Embryonic facial prominence (tissue), 1 donor: ENCODE measurements around the gene OSMR.
"Not testable (repeated sequence)": the region's sequence is repeated elsewhere in the genome, so short reads cannot be mapped to it uniquely, and the experiment has no call there.

Experiments
- DNase-seq: peaks from one replicate; pipeline ENCODE4 v3.0.0-alpha.2; 2016; ENCODE audit errors: extremely low spot score

The OSMR gene

DNA sequence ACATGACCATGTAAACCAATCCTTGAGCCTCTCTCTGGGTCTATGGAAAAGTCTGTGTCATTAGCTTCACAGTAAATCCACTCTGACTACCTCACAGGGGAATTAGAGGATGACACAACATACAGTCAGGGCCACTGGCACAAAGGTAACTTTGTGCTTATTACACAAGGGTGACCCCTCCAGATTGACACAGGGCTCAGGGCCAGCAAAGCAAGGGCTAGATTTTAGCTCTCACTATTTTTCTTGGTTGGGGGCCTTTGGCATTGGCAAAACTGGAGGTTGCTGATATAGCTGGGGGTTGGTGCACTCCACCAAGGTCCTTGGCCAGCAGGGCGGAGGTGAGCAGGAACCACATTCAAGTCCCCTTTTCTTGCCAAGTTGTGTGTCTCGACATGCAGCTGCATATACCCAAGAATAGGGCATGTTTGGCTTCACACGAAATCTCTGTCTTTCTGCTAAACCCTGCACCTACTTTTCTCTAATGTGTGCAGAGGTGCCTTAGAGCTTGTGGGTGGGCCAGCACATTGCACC, 15.2 kb upstream of the OSMR start:
- no peak for DNase-seq

DNA sequence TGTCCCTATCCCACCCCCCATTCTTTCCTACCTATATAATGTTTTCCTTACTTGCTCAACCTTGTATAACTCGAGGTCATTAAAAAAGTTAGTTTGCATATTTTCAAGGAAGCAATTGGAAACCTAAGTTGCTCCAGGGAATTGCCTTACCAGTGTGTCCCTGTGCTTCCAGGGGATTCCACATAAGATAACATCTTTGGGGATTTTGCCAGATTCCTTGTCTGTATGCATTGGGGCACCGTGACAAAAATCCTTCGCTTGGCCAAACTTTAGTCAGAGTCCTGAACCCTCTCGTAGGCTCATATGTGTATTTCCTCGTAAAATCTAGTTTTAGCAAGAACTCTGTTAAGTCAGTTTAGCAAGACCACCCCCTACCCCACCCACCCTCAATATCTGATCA, 14.7 kb upstream of the OSMR start:
- DNase-seq = no peak

- DNase-seq = no peak
Observed at GRCh38 chr5:38831909-38832308, 13.9 kb upstream of the OSMR start.

DNA sequence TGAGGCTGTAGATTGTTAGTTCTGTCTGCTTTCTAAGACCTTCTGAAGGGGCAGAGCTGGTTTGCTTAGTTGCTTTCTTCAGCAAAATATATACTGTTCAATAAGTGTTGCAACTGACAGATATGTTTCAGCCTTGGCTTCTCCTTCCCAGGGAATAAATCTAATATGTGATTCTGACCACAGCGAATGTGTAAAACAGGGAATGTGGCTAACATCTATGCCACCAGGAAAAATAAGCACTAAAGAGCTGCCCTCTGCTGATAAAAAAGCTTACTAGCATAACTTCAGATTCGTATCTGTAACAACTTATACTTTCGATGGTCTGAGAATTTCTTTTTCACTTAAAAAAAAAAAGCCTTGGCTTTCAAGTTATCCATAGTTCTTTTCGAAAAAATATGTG, 13.0 kb upstream of the OSMR start:
- no peak for DNase-seq

DNA sequence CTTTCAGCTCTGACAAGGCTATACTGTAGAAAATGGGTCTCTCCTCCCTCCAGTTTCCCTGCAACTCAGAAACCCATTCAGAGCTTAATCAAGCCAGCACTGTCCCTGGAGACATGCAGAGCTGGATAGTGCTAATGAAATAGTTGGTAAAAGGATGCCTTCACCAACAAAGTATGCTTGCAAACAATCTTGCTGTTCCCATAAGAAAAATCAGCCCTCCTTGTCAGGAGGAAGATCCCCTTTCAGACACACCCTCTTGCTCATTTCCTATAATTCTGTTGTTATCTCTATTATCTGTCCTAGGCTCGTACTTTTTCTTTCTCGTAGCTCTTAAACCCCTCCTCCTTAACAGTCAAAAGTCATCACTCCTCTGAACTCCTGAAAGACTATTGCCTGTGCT, 9.9 kb upstream of the OSMR start:
- DNase-seq = no peak

- DNase-seq = no peak
Observed at GRCh38 chr5:38837416-38837815, 8.4 kb upstream of the OSMR start.

DNA sequence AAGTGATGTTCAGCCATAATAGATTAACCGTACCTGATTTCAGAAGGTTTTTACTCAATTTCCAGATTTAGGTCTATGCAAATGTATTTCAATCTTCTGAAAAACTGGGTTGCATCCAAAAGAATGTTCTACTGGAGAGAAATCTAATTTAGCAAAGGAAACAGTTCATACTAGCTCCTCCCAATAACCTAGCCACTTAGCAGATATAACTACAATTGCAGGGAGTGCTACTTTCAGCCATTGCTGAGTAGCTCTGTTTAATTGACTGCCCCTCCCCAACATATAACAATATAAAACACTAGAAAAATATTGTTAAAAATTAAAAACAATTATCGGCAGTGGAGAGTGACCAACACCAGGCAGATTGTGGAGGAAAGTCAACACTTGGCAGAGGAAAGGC, 7.9 kb upstream of the OSMR start:
- DNase-seq = no peak

DNA sequence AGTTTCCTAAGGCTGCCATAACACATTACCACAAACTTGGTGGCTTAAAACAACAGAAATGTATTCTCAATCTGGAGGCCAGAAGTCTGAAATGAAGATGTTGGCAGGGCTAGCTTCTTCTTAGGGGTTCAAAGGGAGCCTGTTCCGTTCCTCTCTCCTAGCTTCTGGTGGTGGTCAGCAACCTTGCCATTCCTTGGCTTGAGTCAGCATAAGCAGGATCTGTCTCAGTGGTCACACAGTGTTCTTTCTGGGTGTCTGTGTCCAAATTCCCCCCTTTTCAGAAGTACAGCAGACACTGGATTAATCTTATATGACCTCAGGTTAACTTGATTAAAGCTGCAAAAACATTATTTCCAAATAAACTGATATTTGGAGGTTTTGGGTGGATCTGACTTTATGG, 2.1 kb upstream of the OSMR start:
- DNase-seq = no peak

DNA sequence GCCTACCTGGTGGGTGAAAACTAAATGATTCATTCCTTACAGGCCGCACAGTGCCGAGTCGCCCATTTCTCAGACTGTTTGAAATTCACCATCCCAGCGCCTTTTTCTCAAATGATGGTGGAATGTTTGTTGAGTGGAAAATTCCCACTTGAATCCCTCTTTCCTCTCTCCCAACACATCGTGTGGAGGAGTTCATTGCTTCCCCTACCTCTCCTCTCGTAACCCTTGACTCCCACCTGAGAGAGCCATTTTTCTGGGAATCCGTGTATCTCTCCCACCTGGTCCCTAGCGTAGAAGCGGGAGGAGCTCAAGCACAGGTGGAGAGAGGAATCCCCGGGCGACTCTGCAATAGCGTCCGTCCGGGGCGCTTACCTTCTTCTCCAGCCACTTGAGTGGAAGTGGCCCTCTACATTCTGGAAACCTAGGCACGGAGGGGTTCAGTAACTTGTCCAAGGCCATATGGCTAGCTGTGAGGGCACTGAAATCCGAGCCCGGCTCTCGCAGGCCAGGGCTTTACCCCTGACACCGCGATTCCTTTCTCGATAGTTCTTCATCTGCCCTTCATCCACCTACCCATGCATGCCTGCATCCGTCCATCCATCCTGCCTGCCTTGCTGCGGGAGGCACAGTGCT, 683 bp downstream of the OSMR start:
- no peak for DNase-seq

DNA sequence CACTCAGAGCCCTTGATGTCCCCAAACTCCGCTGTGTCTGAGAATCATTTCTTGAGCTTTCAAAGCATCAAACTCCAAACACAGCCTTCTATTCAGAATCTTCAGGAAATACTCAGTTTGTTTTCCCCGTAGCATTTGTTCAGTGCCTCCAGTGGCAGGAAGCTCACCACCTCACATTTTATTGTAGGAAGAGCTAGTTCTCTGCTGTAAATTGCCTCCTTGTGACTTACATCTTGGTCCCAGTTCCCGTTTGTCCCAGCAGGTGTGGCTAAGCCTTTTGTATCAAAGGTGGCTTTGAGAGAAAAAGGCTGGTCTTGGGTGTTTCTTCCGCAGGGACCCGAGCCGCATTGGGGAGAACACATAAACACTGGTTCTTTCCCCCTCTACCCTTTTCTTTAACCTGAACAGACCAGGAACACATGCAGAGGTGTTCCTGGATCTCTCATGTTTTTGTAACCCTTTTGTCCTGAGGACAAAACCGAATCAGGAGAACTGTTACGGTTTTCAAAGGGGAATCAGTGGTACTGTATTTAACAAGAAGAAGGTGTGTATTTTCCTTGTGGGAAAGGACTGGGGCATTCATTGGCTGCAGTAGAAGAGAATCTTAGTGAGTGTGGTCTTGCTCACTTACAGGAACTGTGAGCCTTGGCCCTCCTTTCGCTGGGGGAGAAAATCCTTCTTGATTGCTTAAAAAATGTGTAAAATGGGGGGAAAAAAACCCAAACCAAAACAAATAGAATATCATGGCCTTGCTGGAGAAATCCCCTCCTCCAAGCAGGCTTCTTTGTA, 1.9 kb downstream of the OSMR start:
- DNase-seq = no peak

DNA sequence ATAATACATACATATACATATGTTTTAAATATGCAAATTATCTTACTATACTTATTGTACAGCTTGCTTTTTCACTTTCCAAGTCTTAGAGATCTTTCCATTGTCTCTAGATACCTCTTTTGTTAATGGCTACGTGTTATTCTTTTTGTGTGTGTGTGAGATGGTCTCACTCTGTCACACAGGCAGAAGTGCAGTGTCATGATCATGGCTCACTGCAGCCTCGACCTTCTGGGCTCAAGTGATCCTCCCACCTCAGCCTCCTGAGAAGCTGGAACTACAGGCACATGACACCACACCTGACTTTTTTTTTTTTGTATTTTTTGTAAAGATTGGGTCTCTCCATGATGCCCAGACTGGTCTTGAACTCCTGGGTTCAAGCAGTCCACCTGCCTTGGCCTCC, 2.8 kb downstream of the OSMR start:
- no peak for DNase-seq

DNA sequence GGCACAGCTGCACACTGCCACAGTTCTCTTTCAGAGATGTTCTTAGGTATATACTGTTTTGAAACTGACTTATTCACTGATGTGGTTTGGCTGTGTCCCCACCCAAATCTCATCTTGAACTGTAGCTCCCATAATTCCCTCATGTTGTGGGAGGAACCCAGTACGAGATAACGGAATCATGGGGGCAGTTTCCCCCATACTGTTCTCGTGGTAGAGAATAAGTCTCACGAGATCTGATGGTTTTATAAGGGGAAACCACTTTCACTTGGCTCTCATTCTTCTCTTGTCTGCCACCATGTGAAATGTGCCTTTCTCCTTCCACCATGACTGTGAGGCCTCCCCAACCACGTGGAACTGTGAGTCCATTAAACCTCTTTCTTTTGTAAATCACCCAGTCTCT, 5.8 kb downstream of the OSMR start:
- DNase-seq = not testable (repeated sequence)

DNA sequence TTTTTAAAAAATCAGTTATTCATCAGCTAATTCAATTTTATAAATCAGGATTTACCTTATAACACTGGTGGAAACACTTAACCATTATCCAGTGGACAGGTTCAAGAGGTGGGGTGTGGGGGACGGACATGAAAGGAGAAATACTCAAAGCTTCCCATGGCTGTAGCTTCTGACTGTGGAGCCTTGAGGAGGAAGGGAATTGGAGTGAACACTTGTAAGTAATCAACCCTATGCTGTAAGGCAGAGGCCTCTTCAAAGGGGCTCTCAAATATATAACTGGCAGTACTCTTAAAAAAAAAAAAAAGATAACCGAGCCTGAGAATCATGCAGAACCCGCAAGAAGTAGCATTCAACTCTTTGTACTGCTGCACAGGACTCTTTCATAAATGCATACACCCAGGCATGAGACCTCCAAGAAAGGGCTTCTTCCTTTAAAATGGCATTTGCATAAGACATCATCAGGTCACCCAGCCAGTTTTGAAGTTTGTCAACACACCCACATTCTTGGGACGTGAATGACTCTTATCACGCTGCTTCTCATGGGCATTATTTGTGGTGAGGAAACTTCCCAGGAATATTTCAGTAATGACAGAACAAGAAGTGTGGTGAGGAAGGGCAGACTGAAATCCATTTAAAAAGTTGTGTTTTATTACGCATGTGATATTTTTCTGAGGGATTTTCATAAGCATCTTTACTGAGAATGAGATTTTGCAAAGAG, 8.1 kb downstream of the OSMR start:
- no peak for DNase-seq

GRCh38 chr5:38854907-38855306, 9.1 kb downstream of the OSMR start:
- no peak for DNase-seq

GRCh38 chr5:38856660-38857059, 10.8 kb downstream of the OSMR start:
- no peak for DNase-seq

- DNase-seq = no peak
Observed at GRCh38 chr5:38858839-38859238, 13.0 kb downstream of the OSMR start.

GRCh38 chr5:38861986-38862770, 16.4 kb downstream of the OSMR start:
- DNase-seq = not testable (repeated sequence)

GRCh38 chr5:38866362-38867031, 20.7 kb downstream of the OSMR start:
- no peak for DNase-seq

- no peak for DNase-seq
Observed at GRCh38 chr5:38867032-38867398, 21.2 kb downstream of the OSMR start.

- DNase-seq = no peak
Observed at GRCh38 chr5:38867416-38867815, 21.6 kb downstream of the OSMR start.

- DNase-seq = no peak
Observed at GRCh38 chr5:38870595-38870994, 24.8 kb downstream of the OSMR start.
